ENCODE results near the gene TGFBR1.
A peak's percentile ranks its signal among the peaks of the same experiment; 100 is the strongest.
"Not testable (repeated sequence)": the region's sequence is repeated elsewhere in the genome, so short reads cannot be mapped to it uniquely, and the experiment has no call there.

TGFBR1 gene

GRCh38 chr9:99083051-99083450, 21.9 kb upstream of the TGFBR1 start:
- Mint-ChIP-seq H3K27me3 (no peaks in the 10 kb centered on the region), H3K4me3 (no peak overlapping the region), H3K36me3 (ENCODE audit: insufficient read depth) (no peaks in the 10 kb centered on the region), H3K27ac (ENCODE audit: low read depth) (no peak overlapping the region), H3K9me3 (no peaks in the 10 kb centered on the region), H3K4me1 (peaks cover 52% of the 10 kb centered on the region)
- ATAC-seq (replicated peaks; ENCODE audit: extremely low read depth, poor library complexity, severe bottlenecking): no peak
- no peak for DNase-seq (ENCODE audit: low spot score in 2 of 2)

GRCh38 chr9:99085949-99086948, 18.7 kb upstream of the TGFBR1 start:
- Mint-ChIP-seq H3K27ac (ENCODE audit: low read depth) (no peak overlapping the region), H3K4me1 (peaks cover 46% of the 10 kb centered on the region), H3K9me3 (no peaks in the 10 kb centered on the region), H3K36me3 (ENCODE audit: insufficient read depth) (no peaks in the 10 kb centered on the region), H3K27me3 (no peaks in the 10 kb centered on the region), H3K4me3 (no peak overlapping the region)
- DNase-seq (ENCODE audit: low spot score in 2 of 2) (no peak), ATAC-seq (replicated peaks; ENCODE audit: extremely low read depth, poor library complexity, severe bottlenecking) (no peak)

GRCh38 chr9:99087462-99087861, 17.5 kb upstream of the TGFBR1 start:
- peaks cover 55% of the 10 kb centered on the region for H3K4me1 Mint-ChIP-seq
- no peak for ATAC-seq (replicated peaks; ENCODE audit: extremely low read depth, poor library complexity, severe bottlenecking)
- H3K4me3 Mint-ChIP-seq: no peak overlapping the region
- no peak overlapping the region for H3K27ac Mint-ChIP-seq (ENCODE audit: low read depth)
- no peaks in the 10 kb centered on the region for H3K9me3 Mint-ChIP-seq
- no peaks in the 10 kb centered on the region for H3K27me3 Mint-ChIP-seq
- DNase-seq (ENCODE audit: low spot score in 2 of 2): no peak
- H3K36me3 Mint-ChIP-seq (ENCODE audit: insufficient read depth): no peaks in the 10 kb centered on the region

- no peak overlapping the region for H3K27ac Mint-ChIP-seq (ENCODE audit: low read depth)
- peaks cover 2% of the 10 kb centered on the region for H3K36me3 Mint-ChIP-seq (ENCODE audit: insufficient read depth)
- H3K27me3 Mint-ChIP-seq: no peaks in the 10 kb centered on the region
- no peak for DNase-seq (ENCODE audit: low spot score in 2 of 2)
- peaks cover 53% of the 10 kb centered on the region for H3K4me1 Mint-ChIP-seq
- H3K4me3 Mint-ChIP-seq: no peak overlapping the region
- ATAC-seq (replicated peaks; ENCODE audit: extremely low read depth, poor library complexity, severe bottlenecking): no peak
- H3K9me3 Mint-ChIP-seq: no peaks in the 10 kb centered on the region
These were observed 14.4 kb upstream of the TGFBR1 start for GRCh38 chr9:99090336-99091130.

DNA sequence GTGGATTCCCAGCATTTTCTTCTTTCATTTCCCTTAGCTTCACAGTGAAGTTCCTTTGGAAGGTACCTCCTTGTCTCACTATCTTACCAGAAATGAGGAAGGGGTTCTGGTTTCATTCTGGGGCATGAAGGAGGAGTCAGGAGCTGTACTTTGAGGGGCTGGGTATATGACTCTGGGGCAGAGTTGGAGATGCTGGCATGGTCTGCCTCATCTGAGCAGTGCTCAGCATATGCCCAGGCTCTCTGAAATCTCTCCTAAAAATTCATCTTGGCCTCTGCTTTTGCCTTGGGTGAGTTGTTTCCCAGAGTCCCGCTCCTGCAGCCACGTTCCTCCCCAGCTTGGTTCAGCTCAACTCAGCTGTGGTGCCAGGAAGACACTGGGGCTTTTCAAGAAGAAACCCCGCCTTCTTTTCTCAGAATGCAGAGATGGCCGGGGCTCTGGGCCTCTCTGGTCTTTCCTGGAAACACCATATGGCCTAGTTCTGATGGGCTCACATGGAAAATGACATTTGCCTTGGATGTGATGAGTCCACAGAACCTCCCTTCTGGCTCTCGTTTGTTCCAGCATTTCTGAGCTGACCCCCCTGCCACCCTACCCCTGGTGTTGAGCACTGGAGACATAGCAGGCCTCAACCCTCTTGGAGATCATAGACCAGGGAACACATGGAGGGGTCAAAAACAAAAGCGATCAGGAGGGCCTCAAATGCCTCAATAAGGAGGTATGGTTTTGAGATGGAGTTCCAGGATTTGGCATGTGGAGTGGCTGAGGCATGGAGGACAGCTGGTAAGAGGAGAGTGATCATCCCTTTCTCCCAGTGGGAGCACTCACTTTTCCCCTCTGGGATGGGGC, 12.0 kb upstream of the TGFBR1 start:
- Mint-ChIP-seq H3K4me1 (peaks cover 50% of the 10 kb centered on the region), H3K4me3 (peak overlapping the region; percentile 55), H3K27me3 (no peaks in the 10 kb centered on the region), H3K27ac (ENCODE audit: low read depth) (peak overlapping the region; percentile 38), H3K36me3 (ENCODE audit: insufficient read depth) (peaks cover 2% of the 10 kb centered on the region), H3K9me3 (no peaks in the 10 kb centered on the region)
- ATAC-seq (replicated peaks; ENCODE audit: extremely low read depth, poor library complexity, severe bottlenecking) (no peak), DNase-seq (ENCODE audit: low spot score in 2 of 2) (no peak)

- Mint-ChIP-seq H3K27me3 (no peaks in the 10 kb centered on the region), H3K36me3 (ENCODE audit: insufficient read depth) (peaks cover 2% of the 10 kb centered on the region), H3K27ac (ENCODE audit: low read depth) (no peak overlapping the region), H3K4me3 (no peak overlapping the region), H3K9me3 (no peaks in the 10 kb centered on the region), H3K4me1 (peaks cover 50% of the 10 kb centered on the region)
- ATAC-seq (replicated peaks; ENCODE audit: extremely low read depth, poor library complexity, severe bottlenecking) (no peak), DNase-seq (ENCODE audit: low spot score in 2 of 2) (no peak)
These were observed 11.5 kb upstream of the TGFBR1 start for GRCh38 chr9:99093492-99093791.

DNA sequence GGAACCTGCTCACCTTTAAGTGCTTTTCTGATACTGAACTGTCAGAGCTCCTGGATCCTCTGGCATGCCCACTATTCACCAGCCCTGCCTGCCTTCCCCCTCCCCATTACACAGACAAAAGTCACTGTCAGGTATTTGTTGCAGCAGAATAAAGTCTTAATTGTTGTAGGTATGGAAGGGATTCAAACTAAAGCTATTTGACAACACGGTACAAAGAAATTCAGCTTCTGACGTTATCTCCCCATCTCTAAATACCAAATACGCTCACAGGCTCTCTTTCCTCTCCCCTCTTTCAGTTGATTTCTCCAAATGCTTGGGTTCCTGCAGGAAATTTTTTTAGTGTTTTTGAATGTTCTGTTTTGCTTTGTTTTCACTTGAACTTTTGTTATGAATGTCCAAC, 9.3 kb upstream of the TGFBR1 start:
- H3K27me3 Mint-ChIP-seq: no peaks in the 10 kb centered on the region
- no peak overlapping the region for H3K27ac Mint-ChIP-seq (ENCODE audit: low read depth)
- H3K9me3 Mint-ChIP-seq: peaks cover 6% of the 10 kb centered on the region
- DNase-seq (ENCODE audit: low spot score in 2 of 2): no peak
- H3K4me3 Mint-ChIP-seq: no peak overlapping the region
- peaks cover 71% of the 10 kb centered on the region for H3K4me1 Mint-ChIP-seq
- peaks cover 2% of the 10 kb centered on the region for H3K36me3 Mint-ChIP-seq (ENCODE audit: insufficient read depth)
- ATAC-seq (replicated peaks; ENCODE audit: extremely low read depth, poor library complexity, severe bottlenecking): no peak

DNA sequence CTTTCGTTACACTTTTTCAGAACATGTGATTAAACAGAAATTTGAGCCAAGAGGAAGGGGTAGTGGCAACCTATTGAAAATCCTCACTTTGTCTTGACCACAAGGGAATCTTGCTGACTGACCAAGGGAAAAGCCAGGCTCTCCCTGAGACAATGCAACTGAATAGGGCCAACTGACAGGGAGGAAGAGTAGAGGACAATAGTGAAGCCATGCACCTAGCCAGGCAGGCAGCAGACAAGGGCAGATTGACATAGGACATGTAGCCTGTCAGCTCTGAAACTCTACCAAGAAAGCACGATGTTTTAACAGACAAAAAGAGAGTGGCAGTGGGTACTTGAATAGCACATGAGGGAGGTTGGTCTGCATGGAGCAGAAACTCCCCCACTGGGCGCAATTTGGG, 8.5 kb upstream of the TGFBR1 start:
- ATAC-seq (replicated peaks; ENCODE audit: extremely low read depth, poor library complexity, severe bottlenecking) (no peak), DNase-seq (ENCODE audit: low spot score in 2 of 2) (no peak)
- H3K36me3 Mint-ChIP-seq (ENCODE audit: insufficient read depth): peaks cover 2% of the 10 kb centered on the region
- H3K4me3 Mint-ChIP-seq: no peak overlapping the region
- H3K27ac Mint-ChIP-seq (ENCODE audit: low read depth): no peak overlapping the region
- peaks cover 74% of the 10 kb centered on the region for H3K4me1 Mint-ChIP-seq
- peaks cover 6% of the 10 kb centered on the region for H3K9me3 Mint-ChIP-seq
- H3K27me3 Mint-ChIP-seq: no peaks in the 10 kb centered on the region

DNA sequence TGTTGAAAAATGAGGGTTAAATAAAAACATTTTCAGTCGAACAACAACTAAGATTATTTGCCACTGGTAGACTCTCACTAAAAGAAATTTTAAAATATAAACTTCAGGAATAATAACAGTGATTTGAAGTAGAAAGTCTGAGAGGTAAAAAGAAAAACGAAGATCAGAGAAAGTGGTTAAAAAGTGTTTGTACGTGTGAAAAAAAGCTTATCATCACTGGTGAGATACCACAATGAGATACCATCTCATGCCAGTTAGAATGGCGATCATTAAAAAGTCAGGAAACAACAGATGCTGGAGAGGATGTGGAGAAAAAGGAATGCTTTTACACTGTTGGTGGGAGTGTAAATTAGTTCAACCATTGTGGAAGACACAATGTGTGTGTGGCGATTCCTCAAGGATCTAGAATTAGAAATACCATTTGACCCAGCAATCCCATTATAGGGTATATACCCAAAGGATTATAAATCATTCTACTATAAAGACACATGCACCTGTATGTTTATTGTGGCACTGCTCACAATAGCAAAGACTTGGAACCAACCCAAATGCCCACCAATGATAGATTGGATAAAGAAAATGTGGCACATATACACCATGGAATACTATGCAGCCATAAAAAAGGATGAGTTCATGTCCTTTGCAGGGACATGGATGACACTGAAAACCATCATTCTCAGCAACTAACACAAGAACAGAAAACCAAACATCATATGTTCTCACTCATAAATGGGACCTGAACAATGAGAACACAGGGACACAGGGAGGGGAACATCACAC, 4.9 kb upstream of the TGFBR1 start:
- not testable (repeated sequence) for H3K36me3 Mint-ChIP-seq (ENCODE audit: insufficient read depth); H3K9me3 Mint-ChIP-seq; H3K4me3 Mint-ChIP-seq; H3K27me3 Mint-ChIP-seq; DNase-seq (ENCODE audit: low spot score in 2 of 2); ATAC-seq (replicated peaks; ENCODE audit: extremely low read depth, poor library complexity, severe bottlenecking)
- peaks cover 68% of the 10 kb centered on the region for H3K4me1 Mint-ChIP-seq
- H3K27ac Mint-ChIP-seq (ENCODE audit: low read depth): peak overlapping the region; percentile 15

- H3K9me3 Mint-ChIP-seq: peaks cover 6% of the 10 kb centered on the region
- DNase-seq (ENCODE audit: low spot score in 2 of 2) (no peak), ATAC-seq (replicated peaks; ENCODE audit: extremely low read depth, poor library complexity, severe bottlenecking) (no peak)
- no peaks in the 10 kb centered on the region for H3K27me3 Mint-ChIP-seq
- peaks cover 72% of the 10 kb centered on the region for H3K4me1 Mint-ChIP-seq
- no peak overlapping the region for H3K27ac Mint-ChIP-seq (ENCODE audit: low read depth)
- H3K4me3 Mint-ChIP-seq: peak overlapping the region; percentile 11
- peaks cover 6% of the 10 kb centered on the region for H3K36me3 Mint-ChIP-seq (ENCODE audit: insufficient read depth)
These were observed 3.6 kb upstream of the TGFBR1 start for GRCh38 chr9:99101271-99101670.

DNA sequence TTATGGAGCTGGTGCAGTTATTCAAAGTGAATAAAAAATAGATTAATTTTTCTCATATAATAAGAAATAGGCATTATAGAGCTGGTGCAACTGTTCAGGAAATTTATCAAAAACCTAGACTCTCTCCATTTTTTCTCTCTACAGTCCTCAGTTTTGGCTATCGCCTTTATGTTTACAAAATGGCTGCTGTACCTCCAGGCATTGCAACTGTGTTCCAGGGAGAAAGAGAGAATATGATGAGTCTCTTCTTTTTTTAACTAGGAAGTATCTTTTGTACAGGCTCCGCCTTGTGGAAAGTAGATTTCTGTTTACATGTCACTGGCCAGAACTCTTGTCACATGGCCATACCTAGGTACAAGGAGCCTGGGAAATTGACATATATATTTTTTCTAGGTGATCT, 3.1 kb upstream of the TGFBR1 start:
- no peak overlapping the region for H3K4me3 Mint-ChIP-seq
- peaks cover 71% of the 10 kb centered on the region for H3K4me1 Mint-ChIP-seq
- peaks cover 6% of the 10 kb centered on the region for H3K9me3 Mint-ChIP-seq
- no peaks in the 10 kb centered on the region for H3K27me3 Mint-ChIP-seq
- H3K27ac Mint-ChIP-seq (ENCODE audit: low read depth): no peak overlapping the region
- ATAC-seq (replicated peaks; ENCODE audit: extremely low read depth, poor library complexity, severe bottlenecking): no peak
- peaks cover 6% of the 10 kb centered on the region for H3K36me3 Mint-ChIP-seq (ENCODE audit: insufficient read depth)
- DNase-seq (ENCODE audit: low spot score in 2 of 2): no peak

Data from central memory CD8-positive, alpha-beta T cell (primary cell).